H1 (cell line): ENCODE results near the gene MYOM3. TPM values are rescaled to one million over a fixed set of nuclear protein-coding genes. Genes with fewer than 3 reads are reported as not detected.

Experiments used
- CTCF ChIA-PET: fragments of 300-600 bp; sonication (Branson Sonifier 250); formaldehyde crosslinking; loops from one replicate; lab custom pipeline; 2021; ENCODE audit not compliant: partially characterized antibody; lab: Charles Lee
- POLR2A ChIA-PET: fragments of 300-600 bp; sonication (Branson Sonifier 250); formaldehyde crosslinking; loops from one replicate; lab custom pipeline; 2021; ENCODE audit warnings: inconsistent platforms; ENCODE audit not compliant: partially characterized antibody; lab: Charles Lee
- DNase-seq, 2 experiments: peaks; one replicate each; pipeline versions ENCODE4 v3.0.0 to v3.0.0-alpha.2; 2010 to 2022; ENCODE audit warnings: low spot score in 2 of 2, low read depth in 1 of 2, mixed read lengths in 1 of 2
- FAIRE-seq: peaks from 2 replicates; lab custom pipeline; 2011; peaks lifted over from hg19 to GRCh38; lab: Jason Lieb, UNC
- H2AFZ ChIP-seq: 2 replicates; pipeline ENCODE4 v1.8.1; 2012; ENCODE audit warnings: low read length, inconsistent platforms
- H2AK5ac ChIP-seq: 2 replicates; pipeline ENCODE4 v1.6.1; 2013; ENCODE audit warnings: low read depth, low read length
- H2BK120ac ChIP-seq: replicated peaks from 2 replicates; pipeline ENCODE3; 2013; ENCODE audit warnings: low read depth, low read length, inconsistent platforms
- H2BK12ac ChIP-seq: 2 replicates; pipeline ENCODE4 v1.6.1; 2013; ENCODE audit warnings: low read depth, low read length
- H2BK15ac ChIP-seq: 2 replicates; pipeline ENCODE4 v1.6.1; 2013; ENCODE audit warnings: low read length
- H2BK20ac ChIP-seq: 2 replicates; pipeline ENCODE4 v1.6.1; 2013; ENCODE audit warnings: low read length
- H2BK5ac ChIP-seq: 2 replicates; pipeline ENCODE4 v1.6.1; 2013; ENCODE audit warnings: low read depth, low read length
- H3K14ac ChIP-seq: 2 replicates; pipeline ENCODE4 v1.6.1; 2013; ENCODE audit warnings: inconsistent platforms; ENCODE audit not compliant: insufficient read length
- H3K18ac ChIP-seq: 2 replicates; pipeline ENCODE4 v1.6.1; 2013; ENCODE audit warnings: low read length; ENCODE audit errors: extremely low read depth
- H3K23ac ChIP-seq: 2 replicates; pipeline ENCODE4 v1.6.1; 2013; ENCODE audit warnings: inconsistent platforms; ENCODE audit not compliant: insufficient read length
- H3K23me2 ChIP-seq: 2 replicates; pipeline ENCODE4 v1.6.1; 2013; ENCODE audit warnings: low read depth, low read length
- H3K27ac ChIP-seq: 2 replicates; pipeline ENCODE4 v1.6.1; 2011; ENCODE audit warnings: low read depth, low read length, inconsistent platforms
- H3K27me3 ChIP-seq, 4 experiments: replicated peaks in 1 of 4; 1 replicate in 1 of 4; 2 replicates in 3 of 4; pipeline versions ENCODE4 v1.6.1 to v1.8.1; 2011 to 2013; ENCODE audit warnings: low read length in 3 of 4, mild to moderate bottlenecking in 3 of 4, inconsistent platforms in 2 of 4, mixed read lengths in 2 of 4, moderate library complexity in 1 of 4; ENCODE audit not compliant: control insufficient read depth in 3 of 4, insufficient read depth in 3 of 4; ENCODE audit errors: extremely low read depth in 1 of 4
- H3K36me3 ChIP-seq, 4 experiments: 2 replicates each; pipeline versions ENCODE4 v1.6.1 to v1.8.1; 2011 to 2013; ENCODE audit warnings: mild to moderate bottlenecking in 4 of 4, low read length in 3 of 4, moderate library complexity in 2 of 4, control low read depth in 1 of 4, inconsistent platforms in 1 of 4; ENCODE audit not compliant: insufficient read depth in 4 of 4, control insufficient read depth in 2 of 4
- H3K4ac ChIP-seq: replicated peaks from 2 replicates; pipeline ENCODE3; 2013; ENCODE audit warnings: low read length, low read depth, mixed read lengths, inconsistent platforms; ENCODE audit not compliant: insufficient read length
- H3K4me1 ChIP-seq, 4 experiments: replicated peaks in 1 of 4; 1 replicate in 1 of 4; 2 replicates in 3 of 4; pipeline versions ENCODE4 v1.6.1 to v1.8.1; 2011 to 2013; ENCODE audit warnings: low read length in 3 of 4, inconsistent platforms in 2 of 4, mixed read lengths in 1 of 4; ENCODE audit not compliant: insufficient read depth in 4 of 4, control insufficient read depth in 3 of 4
- H3K4me2 ChIP-seq, 2 experiments: 2 replicates each; pipeline versions ENCODE4 v1.6.1 to v1.8.1; 2011 to 2013; ENCODE audit warnings: low read depth in 2 of 2, low read length in 2 of 2, control low read depth in 1 of 2, inconsistent platforms in 1 of 2, mild to moderate bottlenecking in 1 of 2; ENCODE audit not compliant: insufficient read depth in 1 of 2
- H3K4me3 ChIP-seq, 4 experiments: fragments of 200-600, 300-600 bp in 1 of 4; sonication (generic), shearing (Covaris generic), sonication (Bioruptor Twin) in 1 of 4; 2 replicates each; pipeline versions ENCODE4 v1.5.1 to v1.8.1; 2011 to 2016; ENCODE audit warnings: low read length in 4 of 4, low read depth in 3 of 4, control low read depth in 2 of 4, inconsistent platforms in 2 of 4, mild to moderate bottlenecking in 2 of 4, mixed read lengths in 1 of 4, moderate library complexity in 1 of 4; ENCODE audit not compliant: insufficient read depth in 2 of 4; ENCODE audit errors: extremely low read depth in 1 of 4
- H3K56ac ChIP-seq: replicated peaks from 2 replicates; pipeline ENCODE3; 2013; ENCODE audit warnings: low read depth, mild to moderate bottlenecking, mixed read lengths, low read length, inconsistent platforms; ENCODE audit not compliant: insufficient read length
- H3K79me1 ChIP-seq: 2 replicates; pipeline ENCODE4 v1.6.1; 2013; ENCODE audit warnings: low read depth, low read length, control low read depth
- H3K79me2 ChIP-seq, 2 experiments: 2 replicates each; pipeline versions ENCODE4 v1.6.1 to v1.8.1; 2012 to 2013; ENCODE audit warnings: low read length in 2 of 2, mild to moderate bottlenecking in 2 of 2, inconsistent platforms in 1 of 2; ENCODE audit not compliant: insufficient read depth in 2 of 2, control insufficient read depth in 1 of 2
- H3K9ac ChIP-seq, 4 experiments: replicated peaks in 1 of 4; 1 replicate in 1 of 4; 2 replicates in 3 of 4; pipeline versions ENCODE4 v1.6.1 to v1.8.1; 2011 to 2013; ENCODE audit warnings: low read depth in 3 of 4, low read length in 3 of 4, control low read depth in 2 of 4, mild to moderate bottlenecking in 2 of 4, moderate library complexity in 2 of 4, inconsistent platforms in 1 of 4; ENCODE audit errors: extremely low read depth in 1 of 4
- H3K9me3 ChIP-seq, 2 experiments: 2 replicates each; pipeline versions ENCODE4 v1.6.1 to v1.8.1; 2012 to 2013; ENCODE audit warnings: mild to moderate bottlenecking in 2 of 2, moderate library complexity in 2 of 2, control low read depth in 1 of 2, inconsistent platforms in 1 of 2, low read depth in 1 of 2, low read length in 1 of 2, mixed read lengths in 1 of 2; ENCODE audit not compliant: insufficient read depth in 2 of 2
- H4K20me1 ChIP-seq, 2 experiments: replicated peaks in 1 of 2; 2 replicates each; pipeline versions ENCODE3 to v1.8.1; 2011 to 2013; ENCODE audit warnings: inconsistent platforms in 2 of 2, low read length in 2 of 2, mild to moderate bottlenecking in 1 of 2; ENCODE audit not compliant: insufficient read depth in 2 of 2, control insufficient read depth in 1 of 2
- H4K5ac ChIP-seq: 2 replicates; pipeline ENCODE4 v1.6.1; 2013; ENCODE audit warnings: low read length, low read depth, mixed read lengths, inconsistent platforms; ENCODE audit not compliant: insufficient read length
- H4K8ac ChIP-seq: 2 replicates; pipeline ENCODE4 v1.8.0; 2013; ENCODE audit warnings: mild to moderate bottlenecking, moderate library complexity, low read length, inconsistent platforms; ENCODE audit not compliant: insufficient read depth; ENCODE audit errors: extremely low read depth
- H4K91ac ChIP-seq: replicated peaks from 2 replicates; pipeline ENCODE3; 2013; ENCODE audit warnings: low read length, mixed read lengths, inconsistent platforms; ENCODE audit not compliant: insufficient read length
- EZH2 ChIP-seq: fragments of 200-600 bp; sonication (generic); IDR thresholded peaks from 2 replicates; pipeline ENCODE4 v1.7.1; 2012; ENCODE audit warnings: low read depth, mild to moderate bottlenecking, moderate library complexity, low read length, inconsistent platforms; ENCODE audit not compliant: severe bottlenecking
- FOSL1 ChIP-seq: IDR thresholded peaks from 2 replicates; pipeline ENCODE4 v1.6.1; 2011; ENCODE audit warnings: mild to moderate bottlenecking, low read depth, low read length, moderate library complexity; ENCODE audit not compliant: insufficient read depth
- JUND ChIP-seq: IDR thresholded peaks from 2 replicates; pipeline ENCODE4 v1.6.1; 2011; ENCODE audit warnings: mild to moderate bottlenecking, improper control_type of control experiment, low read length
- USF2 ChIP-seq: IDR thresholded peaks from 2 replicates; pipeline ENCODE4 v1.6.1; 2011; ENCODE audit warnings: low read length, improper control_type of control experiment
- WGBS, 2 experiments: shearing (Covaris generic) in 1 of 2; methylation state at CpG; one replicate each; pipeline versions ENCODE4 v1.1.6 to v1.1.7; 2013 to 2015; ENCODE audit warnings: low lambda C conversion rate in 2 of 2, mixed read lengths in 2 of 2, inconsistent platforms in 1 of 2, low coverage in 1 of 2, missing lambda C conversion rate in 1 of 2; ENCODE audit not compliant: insufficient replicate concordance in 2 of 2, insufficient coverage in 1 of 2, insufficient read length in 1 of 2; ENCODE audit errors: extremely low coverage in 1 of 2, missing lambda C conversion rate in 1 of 2; 5-methylcytosine and 5-hydroxymethylcytosine counted together
- polyA plus RNA-seq, 7 experiments: library from polyadenylated mRNA; depleted of rRNA in 3 of 7; stranded (reverse) in 5 of 7; unstranded in 2 of 7; fragments of >200 nt in 5 of 7; fragments of 200-250 nt in 2 of 7; gene quantifications; 1 replicate in 5 of 7; 2 replicates in 1 of 7; 4 replicates in 1 of 7; pipeline versions ENCODE4 v1.2.1 to v1.2.3, GENCODE V29; 2011 to 2013; ENCODE audit warnings: missing spikeins in 2 of 7, mixed read lengths in 2 of 7
- total RNA-seq: library from RNA; stranded (reverse); fragmentation: NEBNext Ultra II Directional; extraction: Animal tissue kit (Norgen Biotek cat#: 25700); gene quantifications from 2 replicates; pipeline ENCODE4 v1.2.1, GENCODE V29; 2021

The MYOM3 gene
- total and polyA plus RNA-seq, 2 of the 8 experiments (the other 6 are each of a cell fraction or from before 2014, with no cell fraction given), result 0.08 to 0.09 TPM

DNA sequence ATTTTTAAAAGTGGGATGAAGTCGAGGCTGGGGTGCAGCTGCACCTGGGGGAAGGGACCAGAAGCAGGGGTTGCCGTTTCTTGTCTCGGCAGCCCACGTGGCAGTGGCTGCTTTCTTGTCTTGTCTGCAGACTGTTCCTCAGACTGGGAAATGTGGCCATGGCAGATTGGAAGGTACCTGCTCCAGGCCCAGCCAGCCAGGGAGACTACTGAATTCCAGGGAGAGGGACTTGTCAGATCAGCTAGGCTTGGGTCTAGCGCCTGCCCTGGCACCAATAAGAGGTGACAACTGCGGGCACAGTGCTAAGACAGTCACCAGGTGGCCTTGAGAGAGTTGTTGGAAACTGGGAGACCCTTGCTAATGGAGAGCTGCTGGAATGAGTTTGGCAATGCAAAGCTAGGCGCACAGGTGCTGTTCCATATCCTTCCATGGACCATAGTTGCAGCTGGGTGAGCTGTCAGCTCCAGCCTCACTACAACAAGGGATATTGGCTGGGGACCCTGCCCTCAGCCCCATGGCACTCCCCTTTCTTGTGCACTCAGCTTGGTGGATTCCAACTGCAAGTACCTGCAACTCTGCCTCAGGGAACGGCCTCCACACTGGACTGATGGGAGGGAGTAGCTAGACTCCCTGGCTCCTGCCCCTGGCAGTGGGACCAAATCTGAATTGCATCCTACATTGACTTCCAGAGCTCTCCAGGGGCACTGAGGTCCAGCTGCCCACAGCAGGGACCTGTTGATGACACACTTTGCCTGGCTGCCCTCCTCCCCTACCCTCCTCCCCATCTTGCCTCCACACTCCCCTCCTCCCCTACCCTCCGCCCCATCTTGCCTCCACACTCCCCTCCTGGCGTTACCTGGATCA lies 40.9 kb upstream of the MYOM3 start:
- Histone ChIP-seq H3K27me3 (no peaks in the 10 kb centered on the region), H2AK5ac (0 out of 2 replicates have a peak overlapping the region, but pooled peaks have one; percentile 28), H4K5ac (no peak overlapping the region), H2BK5ac (peak overlapping the region; percentile 13; the same call in 1 of the 2 replicates), H3K9ac (no peak overlapping the region), H3K4me2 (peak overlapping the region; percentile 34 to 35; a peak in 2 of 4 replicates), H3K23ac (no peak overlapping the region), H3K79me2 (peaks cover 0 to 6% of the 10 kb centered on the region in 2 experiments; a peak in 1 of 4 replicates), H3K18ac (0 out of 2 replicates have a peak overlapping the region, but pooled peaks have one; percentile 33), H3K36me3 (peaks cover 4 to 13% (median 7%) of the 10 kb centered on the region in 4 experiments; a peak in 5 of 8 replicates)
- CTCF ChIA-PET, result interaction anchor here (0.5 to 10.9 kb wide), 16 partner anchors 10 to 238 kb away, joined by 3 to 85 read pairs (median 6); partner anchors contain the start of gene IL22RA1
- FAIRE-seq, result no peak
- TF ChIP-seq JUND (no peak), FOSL1 (no peak), EZH2 (no peak), USF2 (no peak)
- TF ChIP-seq, all 59 proteins: peak for 0
- H2BK12ac ChIP-seq, result peak overlapping the region; percentile 70
- H4K91ac ChIP-seq, result peak overlapping the region; percentile 79
- POLR2A ChIA-PET, result interaction anchor here (0.8 to 7.2 kb wide), 10 partner anchors 10 to 172 kb away, joined by 3 to 82 read pairs (median 4); partner anchors contain the start of genes IFNLR1 and IL22RA1
- H3K4me1 ChIP-seq, result peaks cover 3 to 25% (median 15%) of the 10 kb centered on the region in 4 experiments
- H2BK15ac ChIP-seq, result peak overlapping the region; percentile 21
- WGBS, 2 experiments, result 80% methylated on average over 10 of the region's 10 CpGs; no CpG with 5 or more reads in 1 of the 2 experiments
- H4K8ac ChIP-seq, result peak overlapping the region; percentile 9; the same call in 1 of the 2 replicates
- no peaks in the 10 kb centered on the region for H3K23me2 ChIP-seq
- H3K14ac ChIP-seq, result no peak overlapping the region
- no peak overlapping the region for H2AFZ ChIP-seq
- peak overlapping the region; percentile 48; the same call in 1 of the 2 replicates for H2BK20ac ChIP-seq
- no peak overlapping the region for H3K27ac ChIP-seq
- no peak for DNase-seq
- peaks cover 0 to 2% of the 10 kb centered on the region in 2 experiments for H4K20me1 ChIP-seq
- no peaks in the 10 kb centered on the region for H3K79me1 ChIP-seq
- no peak overlapping the region for H3K4me3 ChIP-seq
- H2BK120ac ChIP-seq, result peak overlapping the region; percentile 91
- peak overlapping the region; percentile 4 for H3K56ac ChIP-seq
- peak overlapping the region; percentile 17 for H3K4ac ChIP-seq
- no peaks in the 10 kb centered on the region for H3K9me3 ChIP-seq
